A549 (cell line): Measurements from ENCODE around the gene GLCE. TPM values are rescaled to one million over a fixed set of nuclear protein-coding genes. Genes with fewer than 3 reads are reported as not detected.

ENCODE experiments used
- ATAC-seq, 2 experiments: fragments of 200-7000 bp in 1 of 2; fragments of >200 bp in 1 of 2; cut with Nextera tagmentation in 1 of 2; cut with Tn5 transposase in 1 of 2; 3 replicates each; pipeline versions ENCODE4 v1.8.0 to v1.9.1; 2018 to 2020; ENCODE audit warnings: mild to moderate bottlenecking in 1 of 2, moderate library complexity in 1 of 2
- CTCF ChIA-PET: fragments of 300-600 bp; sonication (Branson Sonifier 250); formaldehyde crosslinking; extraction: SDS; loops from one replicate; lab custom pipeline; 2021; ENCODE audit warnings: antibody characterized with exemption, inconsistent platforms; lab: Yijun Ruan, JAX
- POLR2A ChIA-PET: fragments of 350-600 bp; formaldehyde crosslinking; extraction: SDS; loops from one replicate; lab custom pipeline; 2021; ENCODE audit warnings: antibody characterized with exemption, inconsistent platforms; lab: Yijun Ruan, JAX
- DNase-seq, 2 experiments: peaks; one replicate each; pipeline versions ENCODE4 v3.0.0 to v3.0.0-alpha.2; 2011 to 2016; ENCODE audit warnings: low read depth in 1 of 2, low spot score in 1 of 2
- FAIRE-seq: peaks from 2 replicates; lab custom pipeline; 2011; peaks lifted over from hg19 to GRCh38; lab: Jason Lieb, UNC
- H3K27ac ChIP-seq, 2 experiments: fragments of >200 bp; sonication (Bioruptor Twin); formaldehyde crosslinking; 3 replicates each; pipeline ENCODE4 v1.5.1; 2016 to 2017
- H3K4me1 ChIP-seq: fragments of >200 bp; sonication (Bioruptor Twin); formaldehyde crosslinking; 3 replicates; pipeline ENCODE4 v1.6.1; 2016
- H3K4me2 ChIP-seq: fragments of >200 bp; sonication (Bioruptor Twin); formaldehyde crosslinking; 3 replicates; pipeline ENCODE4 v1.6.1; 2016
- H3K4me3 ChIP-seq: fragments of >200 bp; sonication (Bioruptor Twin); formaldehyde crosslinking; 3 replicates; pipeline ENCODE4 v1.5.1; 2016
- H3K9me3 ChIP-seq: fragments of >200 bp; sonication (Bioruptor Twin); formaldehyde crosslinking; 3 replicates; pipeline ENCODE4 v1.6.1; 2016
- CBX8 ChIP-seq: fragments of 200-600 bp; sonication (generic); IDR thresholded peaks from 2 replicates; pipeline ENCODE4 v1.6.1; 2016
- CEBPB ChIP-seq, 2 experiments: fragments of >200 bp in 1 of 2; sonication (Bioruptor Twin) in 1 of 2; formaldehyde crosslinking in 1 of 2; IDR thresholded peaks; 2 replicates each; pipeline ENCODE4 v1.6.1; 2012 to 2016
- CHD2 ChIP-seq: fragments of 150-350 bp; IDR thresholded peaks from 2 replicates; pipeline ENCODE4 v1.6.1; 2014; ENCODE audit warnings: low read length; ENCODE audit not compliant: partially characterized antibody
- EHMT2 ChIP-seq: fragments of 200-600 bp; sonication (generic); IDR thresholded peaks from 2 replicates; pipeline ENCODE4 v1.6.1; 2016; ENCODE audit warnings: antibody characterized with exemption, low read depth, mild to moderate bottlenecking, moderate library complexity
- EP300 ChIP-seq, 2 experiments: fragments of >200 bp; sonication (Bioruptor Twin); formaldehyde crosslinking; IDR thresholded peaks; 2 replicates in 1 of 2; 3 replicates in 1 of 2; pipeline ENCODE4 v1.6.1; 2016 to 2017
- ESRRA ChIP-seq: fragments of 150-350 bp; IDR thresholded peaks from 2 replicates; pipeline ENCODE4 v1.6.1; 2014; ENCODE audit warnings: mild to moderate bottlenecking, low read length, borderline replicate concordance
- FOSB ChIP-seq: fragments of 250-450 bp; sonication (Bioruptor Pico); IDR thresholded peaks from 2 replicates; pipeline ENCODE4 v1.5.0; 2020; ENCODE audit warnings: mild to moderate bottlenecking, moderate library complexity
- FOXS1 ChIP-seq: fragments of 250-450 bp; sonication (Bioruptor Pico); IDR thresholded peaks from 2 replicates; pipeline ENCODE4 v1.5.0; 2020; ENCODE audit warnings: mild to moderate bottlenecking, moderate library complexity
- GATA3 ChIP-seq: IDR thresholded peaks from 2 replicates; pipeline ENCODE4 v1.6.1; 2012; ENCODE audit warnings: borderline replicate concordance
- HOXA7 ChIP-seq: fragments of 250-450 bp; sonication (Bioruptor Pico); IDR thresholded peaks from 2 replicates; pipeline ENCODE4 v1.5.0; 2020; ENCODE audit warnings: mild to moderate bottlenecking, moderate library complexity
- JUN ChIP-seq, 2 experiments: fragments of >200 bp; sonication (Bioruptor Twin); formaldehyde crosslinking; IDR thresholded peaks; 2 replicates in 1 of 2; 3 replicates in 1 of 2; pipeline ENCODE4 v1.6.1; 2016 to 2017
- MAFK ChIP-seq: fragments of 450-650 bp; IDR thresholded peaks from 2 replicates; pipeline ENCODE4 v1.6.1; 2014; ENCODE audit not compliant: partially characterized antibody
- MAZ ChIP-seq: fragments of 150-350 bp; IDR thresholded peaks from 2 replicates; pipeline ENCODE4 v1.6.1; 2014; ENCODE audit warnings: antibody characterized with exemption, low read depth, low read length, borderline replicate concordance
- MYC ChIP-seq: IDR thresholded peaks from 2 replicates; pipeline ENCODE4 v1.6.1; 2012; ENCODE audit warnings: mild to moderate bottlenecking, inconsistent platforms, low read length, improper control_type of control experiment, borderline replicate concordance
- NFE2L2 ChIP-seq: fragments of 150-350 bp; conservative IDR thresholded peaks from 2 replicates; pipeline ENCODE4 v1.6.1; 2014; ENCODE audit warnings: low read length
- NR3C1 ChIP-seq: fragments of >200 bp; sonication (Bioruptor Twin); formaldehyde crosslinking; IDR thresholded peaks from 3 replicates; pipeline ENCODE4 v1.6.1; 2017
- PHF8 ChIP-seq: fragments of 200-600 bp; sonication (generic); IDR thresholded peaks from 2 replicates; pipeline ENCODE4 v1.6.1; 2016; ENCODE audit warnings: low read depth, mild to moderate bottlenecking, antibody characterized with exemption, moderate library complexity, borderline replicate concordance
- RARB ChIP-seq: fragments of 250-450 bp; sonication (Bioruptor Pico); IDR thresholded peaks from 2 replicates; pipeline ENCODE4 v1.8.0; 2021; ENCODE audit warnings: mild to moderate bottlenecking, moderate library complexity
- RCOR1 ChIP-seq: fragments of 150-350 bp; IDR thresholded peaks from 2 replicates; pipeline ENCODE4 v1.6.1; 2014; ENCODE audit warnings: antibody characterized with exemption, low read length, low read depth
- RNF2 ChIP-seq: fragments of 200-600 bp; sonication (generic); IDR thresholded peaks from 2 replicates; pipeline ENCODE4 v1.6.1; 2016; ENCODE audit warnings: low read depth, mild to moderate bottlenecking, antibody characterized with exemption, moderate library complexity, borderline replicate concordance
- TFCP2L1 ChIP-seq: fragments of 250-450 bp; sonication (Bioruptor Pico); IDR thresholded peaks from 2 replicates; pipeline ENCODE4 v1.5.0; 2021; ENCODE audit warnings: mild to moderate bottlenecking
- ZC3H11A ChIP-seq: fragments of 450-650 bp; IDR thresholded peaks from 2 replicates; pipeline ENCODE4 v1.6.1; 2014; ENCODE audit warnings: antibody characterized with exemption, mild to moderate bottlenecking
- ZFP36 ChIP-seq: fragments of 450-650 bp; IDR thresholded peaks from 2 replicates; pipeline ENCODE4 v1.6.1; 2014; ENCODE audit warnings: borderline replicate concordance; ENCODE audit not compliant: partially characterized antibody
- ZNF302 ChIP-seq: fragments of 250-450 bp; sonication (Bioruptor Pico); IDR thresholded peaks from 2 replicates; pipeline ENCODE4 v1.9.0; 2021; ENCODE audit warnings: inconsistent platforms, mild to moderate bottlenecking, moderate library complexity
- WGBS: methylation state at CpG from one replicate; pipeline ENCODE4 v1.1.6; 2017; ENCODE audit errors: missing lambda C conversion rate; 5-methylcytosine and 5-hydroxymethylcytosine counted together
- polyA plus RNA-seq, 4 experiments: library from polyadenylated mRNA; depleted of rRNA in 3 of 4; stranded (reverse); fragments of >200 nt; fragmentation: RNase III in 1 of 4; extraction: RNeasy Plus Mini Kit Qiagen cat#74134 plus additional on column Dnase treatment in 1 of 4; gene quantifications; 2 replicates in 3 of 4; 3 replicates in 1 of 4; pipeline ENCODE4 v1.2.3, GENCODE V29; 2011 to 2017
- TF ChIP-seq, protein P1 (sequence below): fragments of 200-600 bp; sonication (generic); IDR thresholded peaks from 2 replicates; pipeline ENCODE4 v1.6.1; 2016; ENCODE audit warnings: antibody characterized with exemption, mild to moderate bottlenecking, moderate library complexity
- TF ChIP-seq, protein P2 (sequence below): fragments of >200 bp; sonication (Bioruptor Twin); formaldehyde crosslinking; IDR thresholded peaks from 3 replicates; pipeline ENCODE4 v1.5.1; 2016
- TF ChIP-seq, protein P3 (sequence below): fragments of >200 bp; sonication (Bioruptor Twin); formaldehyde crosslinking; IDR thresholded peaks from 3 replicates; pipeline ENCODE4 v1.6.1; 2016
- TF ChIP-seq, protein P4 (sequence below): fragments of 250-450 bp; sonication (Bioruptor Pico); IDR thresholded peaks from 2 replicates; pipeline ENCODE4 v1.5.0; 2020; ENCODE audit warnings: low read depth, mild to moderate bottlenecking, moderate library complexity
- TF ChIP-seq, protein P5 (sequence below): fragments of >200 bp; sonication (Bioruptor Twin); formaldehyde crosslinking; IDR thresholded peaks from 2 replicates; pipeline ENCODE4 v1.6.1; 2016
- TF ChIP-seq, protein P6 (sequence below): IDR thresholded peaks from 2 replicates; pipeline ENCODE4 v1.6.1; 2012
- TF ChIP-seq, protein P7 (sequence below): IDR thresholded peaks from 2 replicates; pipeline ENCODE4 v1.6.1; 2012; ENCODE audit warnings: low read depth, borderline replicate concordance

Gene GLCE
- polyA plus RNA-seq, 2 of the 4 experiments (the other 2 are of a cell fraction): 19.6 to 41.8 TPM

DNA sequence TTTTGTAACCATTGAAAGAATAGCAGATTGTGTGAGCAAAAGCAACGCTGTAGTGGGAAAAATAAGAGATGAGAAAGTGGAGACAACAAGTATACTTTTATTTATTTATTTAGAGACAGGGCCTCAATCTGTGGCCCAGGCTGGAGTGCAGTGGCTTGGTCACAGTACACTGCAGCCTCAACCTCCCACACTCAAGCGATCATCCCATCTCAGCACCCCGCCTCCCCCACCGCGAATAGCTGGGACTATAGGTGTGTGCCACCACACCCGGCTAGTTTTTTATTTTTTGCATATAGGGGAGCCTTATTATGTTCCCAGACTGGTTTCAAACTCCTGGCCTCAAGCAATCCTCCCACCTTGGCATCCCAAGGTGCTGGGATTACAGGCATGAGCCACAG lies 1.6 kb upstream of the GLCE start:
- Histone ChIP-seq H3K4me2 (no peak overlapping the region), H3K4me3 (no peak overlapping the region), H3K4me1 (peaks cover 24% of the 10 kb centered on the region), H3K27ac (no peak overlapping the region), H3K9me3 (no peaks in the 10 kb centered on the region)
- ATAC-seq (no peak), FAIRE-seq (no peak), DNase-seq (no peak)
- CTCF ChIA-PET: interaction anchor here (0.7 to 6.2 kb wide), 5 partner anchors 9 to 235 kb away, joined by 3 to 51 read pairs (median 8); no protein-coding TSS in a partner anchor
- POLR2A ChIA-PET: no interaction called here
- TF ChIP-seq ZC3H11A (no peak), HOXA7 (CRISPR knock-in tag) (no peak), ZFP36 (no peak), CHD2 (no peak), MAZ (no peak), RNF2 (no peak), NR3C1 (no peak), EP300 (IDR thresholded peaks at IDR 0.05) (no peak), GATA3 (no peak), CEBPB (IDR thresholded peaks at IDR 0.05) (no peak), MAFK (no peak), ESRRA (no peak), FOXS1 (no peak), TFCP2L1 (no peak)
- TF ChIP-seq, protein P1, sequence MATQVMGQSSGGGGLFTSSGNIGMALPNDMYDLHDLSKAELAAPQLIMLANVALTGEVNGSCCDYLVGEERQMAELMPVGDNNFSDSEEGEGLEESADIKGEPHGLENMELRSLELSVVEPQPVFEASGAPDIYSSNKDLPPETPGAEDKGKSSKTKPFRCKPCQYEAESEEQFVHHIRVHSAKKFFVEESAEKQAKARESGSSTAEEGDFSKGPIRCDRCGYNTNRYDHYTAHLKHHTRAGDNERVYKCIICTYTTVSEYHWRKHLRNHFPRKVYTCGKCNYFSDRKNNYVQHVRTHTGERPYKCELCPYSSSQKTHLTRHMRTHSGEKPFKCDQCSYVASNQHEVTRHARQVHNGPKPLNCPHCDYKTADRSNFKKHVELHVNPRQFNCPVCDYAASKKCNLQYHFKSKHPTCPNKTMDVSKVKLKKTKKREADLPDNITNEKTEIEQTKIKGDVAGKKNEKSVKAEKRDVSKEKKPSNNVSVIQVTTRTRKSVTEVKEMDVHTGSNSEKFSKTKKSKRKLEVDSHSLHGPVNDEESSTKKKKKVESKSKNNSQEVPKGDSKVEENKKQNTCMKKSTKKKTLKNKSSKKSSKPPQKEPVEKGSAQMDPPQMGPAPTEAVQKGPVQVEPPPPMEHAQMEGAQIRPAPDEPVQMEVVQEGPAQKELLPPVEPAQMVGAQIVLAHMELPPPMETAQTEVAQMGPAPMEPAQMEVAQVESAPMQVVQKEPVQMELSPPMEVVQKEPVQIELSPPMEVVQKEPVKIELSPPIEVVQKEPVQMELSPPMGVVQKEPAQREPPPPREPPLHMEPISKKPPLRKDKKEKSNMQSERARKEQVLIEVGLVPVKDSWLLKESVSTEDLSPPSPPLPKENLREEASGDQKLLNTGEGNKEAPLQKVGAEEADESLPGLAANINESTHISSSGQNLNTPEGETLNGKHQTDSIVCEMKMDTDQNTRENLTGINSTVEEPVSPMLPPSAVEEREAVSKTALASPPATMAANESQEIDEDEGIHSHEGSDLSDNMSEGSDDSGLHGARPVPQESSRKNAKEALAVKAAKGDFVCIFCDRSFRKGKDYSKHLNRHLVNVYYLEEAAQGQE: no peak
- TF ChIP-seq, protein P2, sequence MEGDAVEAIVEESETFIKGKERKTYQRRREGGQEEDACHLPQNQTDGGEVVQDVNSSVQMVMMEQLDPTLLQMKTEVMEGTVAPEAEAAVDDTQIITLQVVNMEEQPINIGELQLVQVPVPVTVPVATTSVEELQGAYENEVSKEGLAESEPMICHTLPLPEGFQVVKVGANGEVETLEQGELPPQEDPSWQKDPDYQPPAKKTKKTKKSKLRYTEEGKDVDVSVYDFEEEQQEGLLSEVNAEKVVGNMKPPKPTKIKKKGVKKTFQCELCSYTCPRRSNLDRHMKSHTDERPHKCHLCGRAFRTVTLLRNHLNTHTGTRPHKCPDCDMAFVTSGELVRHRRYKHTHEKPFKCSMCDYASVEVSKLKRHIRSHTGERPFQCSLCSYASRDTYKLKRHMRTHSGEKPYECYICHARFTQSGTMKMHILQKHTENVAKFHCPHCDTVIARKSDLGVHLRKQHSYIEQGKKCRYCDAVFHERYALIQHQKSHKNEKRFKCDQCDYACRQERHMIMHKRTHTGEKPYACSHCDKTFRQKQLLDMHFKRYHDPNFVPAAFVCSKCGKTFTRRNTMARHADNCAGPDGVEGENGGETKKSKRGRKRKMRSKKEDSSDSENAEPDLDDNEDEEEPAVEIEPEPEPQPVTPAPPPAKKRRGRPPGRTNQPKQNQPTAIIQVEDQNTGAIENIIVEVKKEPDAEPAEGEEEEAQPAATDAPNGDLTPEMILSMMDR: no peak
- TF ChIP-seq, protein P3, sequence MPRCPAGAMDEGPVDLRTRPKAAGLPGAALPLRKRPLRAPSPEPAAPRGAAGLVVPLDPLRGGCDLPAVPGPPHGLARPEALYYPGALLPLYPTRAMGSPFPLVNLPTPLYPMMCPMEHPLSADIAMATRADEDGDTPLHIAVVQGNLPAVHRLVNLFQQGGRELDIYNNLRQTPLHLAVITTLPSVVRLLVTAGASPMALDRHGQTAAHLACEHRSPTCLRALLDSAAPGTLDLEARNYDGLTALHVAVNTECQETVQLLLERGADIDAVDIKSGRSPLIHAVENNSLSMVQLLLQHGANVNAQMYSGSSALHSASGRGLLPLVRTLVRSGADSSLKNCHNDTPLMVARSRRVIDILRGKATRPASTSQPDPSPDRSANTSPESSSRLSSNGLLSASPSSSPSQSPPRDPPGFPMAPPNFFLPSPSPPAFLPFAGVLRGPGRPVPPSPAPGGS: no peak
- TF ChIP-seq, protein P4, sequence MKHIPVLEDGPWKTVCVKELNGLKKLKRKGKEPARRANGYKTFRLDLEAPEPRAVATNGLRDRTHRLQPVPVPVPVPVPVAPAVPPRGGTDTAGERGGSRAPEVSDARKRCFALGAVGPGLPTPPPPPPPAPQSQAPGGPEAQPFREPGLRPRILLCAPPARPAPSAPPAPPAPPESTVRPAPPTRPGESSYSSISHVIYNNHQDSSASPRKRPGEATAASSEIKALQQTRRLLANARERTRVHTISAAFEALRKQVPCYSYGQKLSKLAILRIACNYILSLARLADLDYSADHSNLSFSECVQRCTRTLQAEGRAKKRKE: no peak
- 94% methylated on average over 6 of the region's 6 CpGs for WGBS

DNA sequence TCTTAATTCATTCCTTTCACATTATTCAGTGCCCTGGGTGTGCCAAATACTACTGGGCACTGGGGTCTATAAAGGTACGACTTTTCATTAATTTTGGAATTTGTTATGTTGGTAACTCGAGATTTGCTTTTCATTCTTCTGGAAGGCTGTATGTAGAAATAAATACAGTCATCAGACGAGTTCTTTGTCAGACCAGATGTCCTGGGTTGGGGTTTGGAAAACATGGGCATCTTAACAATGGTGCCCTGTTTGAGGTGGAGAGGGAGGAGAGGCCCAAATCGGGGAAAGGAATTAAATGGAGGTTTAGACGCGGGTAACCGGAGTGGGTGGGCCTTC lies 662 bp upstream of the GLCE start:
- peak overlapping the region; percentile 61 to 89 for H3K27ac ChIP-seq
- ChIA-PET POLR2A (interaction anchor here (0.5 to 2.2 kb wide), 14 partner anchors 14 to 896 kb away, joined by 3 to 10 read pairs (median 4); no protein-coding TSS in a partner anchor), CTCF (interaction anchor here (1.9 to 6.2 kb wide), 9 partner anchors 10 to 256 kb away, joined by 5 to 51 read pairs (median 16); no protein-coding TSS in a partner anchor)
- no peak for TF ChIP-seq TFCP2L1
- no peak for TF ChIP-seq ZNF302
- no peak for TF ChIP-seq JUN (IDR thresholded peaks at IDR 0.05)
- no peak for TF ChIP-seq CBX8
- TF ChIP-seq MYC: no peak
- TF ChIP-seq, protein P5, sequence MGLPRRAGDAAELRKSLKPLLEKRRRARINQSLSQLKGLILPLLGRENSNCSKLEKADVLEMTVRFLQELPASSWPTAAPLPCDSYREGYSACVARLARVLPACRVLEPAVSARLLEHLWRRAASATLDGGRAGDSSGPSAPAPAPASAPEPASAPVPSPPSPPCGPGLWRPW: no peak
- TF ChIP-seq, protein P6, sequence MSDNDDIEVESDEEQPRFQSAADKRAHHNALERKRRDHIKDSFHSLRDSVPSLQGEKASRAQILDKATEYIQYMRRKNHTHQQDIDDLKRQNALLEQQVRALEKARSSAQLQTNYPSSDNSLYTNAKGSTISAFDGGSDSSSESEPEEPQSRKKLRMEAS: no peak
- TF ChIP-seq, protein P7, sequence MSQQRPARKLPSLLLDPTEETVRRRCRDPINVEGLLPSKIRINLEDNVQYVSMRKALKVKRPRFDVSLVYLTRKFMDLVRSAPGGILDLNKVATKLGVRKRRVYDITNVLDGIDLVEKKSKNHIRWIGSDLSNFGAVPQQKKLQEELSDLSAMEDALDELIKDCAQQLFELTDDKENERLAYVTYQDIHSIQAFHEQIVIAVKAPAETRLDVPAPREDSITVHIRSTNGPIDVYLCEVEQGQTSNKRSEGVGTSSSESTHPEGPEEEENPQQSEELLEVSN: no peak
- TF ChIP-seq NFE2L2: no peak
- no peak for TF ChIP-seq FOSB
- TF ChIP-seq PHF8: no peak
- TF ChIP-seq CHD2: no peak
- TF ChIP-seq RARB (CRISPR knock-in tag): no peak
- TF ChIP-seq RCOR1: no peak
- no peak for TF ChIP-seq EHMT2
- 18% methylated on average over 7 of the region's 7 CpGs for WGBS
- H3K4me2 ChIP-seq: peak overlapping the region; percentile 78
- DNase-seq: no peak
- no peaks in the 10 kb centered on the region for H3K9me3 ChIP-seq
- FAIRE-seq: no peak
- H3K4me3 ChIP-seq: peak overlapping the region; percentile 82
- ATAC-seq: no peak
- peaks cover 21% of the 10 kb centered on the region for H3K4me1 ChIP-seq
